Measurements from ENCODE around the gene ZNF148. TPM values are rescaled to one million over a fixed set of nuclear protein-coding genes. Genes with fewer than 3 reads are reported as not detected.

Gene ZNF148
- total RNA-seq, 1 experiment from 2014 or later: 47.8 TPM

GRCh38 chr3:125202197-125202596, 172.9 kb downstream of the ZNF148 start:
- BruUV-seq (replicated peaks): no TSS peak

GRCh38 chr3:125200731-125201139, 174.4 kb downstream of the ZNF148 start:
- POLR2A ChIA-PET (ENCODE audit: low non-redundant PET): no interaction called here

More at GRCh38 chr3:125202197-125202596, 172.9 kb downstream of the ZNF148 start:
- no peaks in the 10 kb centered on the region for H3K4me1 ChIP-seq (ENCODE audit: insufficient read depth, low read length, poor library complexity, severe bottlenecking)
- DNase-seq (ENCODE audit: low spot score): no peak
- TF ChIP-seq CTCF (conservative IDR thresholded peaks at IDR 0.05; ENCODE audit: low read depth, low read length) (peak; percentile 36; the same call in 1 of the 2 replicates), EZH2 (IDR thresholded peaks at IDR 0.05; ENCODE audit: borderline replicate concordance, low read depth, low read length, poor library complexity, severe bottlenecking) (no peak)
- no peak overlapping the region for H3K27ac ChIP-seq (ENCODE audit: low read depth, low read length, poor library complexity, severe bottlenecking)
- intact Hi-C loops (cut with micrococcal nuclease; ENCODE audit: unreplicated experiment): no loop called here
- ChIA-PET CTCF (interaction anchor here (0.6 to 0.7 kb wide), 2 partner anchors 10 to 714 kb away, joined by 3 to 4 read pairs; no protein-coding TSS in a partner anchor), POLR2A (ENCODE audit: low non-redundant PET) (interaction anchor here (0.6 kb wide), 1 partner anchor 185 kb away, joined by 18 read pairs; no protein-coding TSS in a partner anchor)
- no peak overlapping the region for H3K4me3 ChIP-seq (ENCODE audit: low read depth, low read length, poor library complexity, severe bottlenecking)
- H3K9me3 ChIP-seq (ENCODE audit: low read depth, low read length, poor library complexity, severe bottlenecking): peaks cover 2% of the 10 kb centered on the region
- H3K27me3 ChIP-seq (replicated peaks; ENCODE audit: insufficient read depth, low read depth, low read length, poor library complexity): no peaks in the 10 kb centered on the region
- no peaks in the 10 kb centered on the region for H3K36me3 ChIP-seq (ENCODE audit: insufficient read depth, low read length, poor library complexity, severe bottlenecking)

GRCh38 chr3:125194849-125195601, 180.1 kb downstream of the ZNF148 start:
- intact Hi-C loops (cut with micrococcal nuclease; ENCODE audit: unreplicated experiment): loop anchor here (10.0 kb wide), 1 partner anchor 200 kb away; no protein-coding TSS in a partner anchor
- no peaks in the 10 kb centered on the region for H3K36me3 ChIP-seq (ENCODE audit: insufficient read depth, low read length, poor library complexity, severe bottlenecking)
- H3K27me3 ChIP-seq (replicated peaks; ENCODE audit: insufficient read depth, low read depth, low read length, poor library complexity): no peaks in the 10 kb centered on the region
- no peaks in the 10 kb centered on the region for H3K4me1 ChIP-seq (ENCODE audit: insufficient read depth, low read length, poor library complexity, severe bottlenecking)
- no peak overlapping the region for H3K4me3 ChIP-seq (ENCODE audit: low read depth, low read length, poor library complexity, severe bottlenecking)
- DNase-seq (ENCODE audit: low spot score): no peak
- TF ChIP-seq CTCF (conservative IDR thresholded peaks at IDR 0.05; ENCODE audit: low read depth, low read length) (no peak), EZH2 (IDR thresholded peaks at IDR 0.05; ENCODE audit: borderline replicate concordance, low read depth, low read length, poor library complexity, severe bottlenecking) (no peak)
- POLR2A ChIA-PET (ENCODE audit: low non-redundant PET): no interaction called here
- H3K27ac ChIP-seq (ENCODE audit: low read depth, low read length, poor library complexity, severe bottlenecking): no peak overlapping the region
- BruUV-seq (replicated peaks): no TSS peak
- H3K9me3 ChIP-seq (ENCODE audit: low read depth, low read length, poor library complexity, severe bottlenecking): no peaks in the 10 kb centered on the region
- CTCF ChIA-PET: no interaction called here

More at GRCh38 chr3:125200731-125201139, 174.4 kb downstream of the ZNF148 start:
- no peak for TF ChIP-seq CTCF (conservative IDR thresholded peaks at IDR 0.05; ENCODE audit: low read depth, low read length)
- H3K9me3 ChIP-seq (ENCODE audit: low read depth, low read length, poor library complexity, severe bottlenecking): peaks cover 2% of the 10 kb centered on the region
- H3K4me1 ChIP-seq (ENCODE audit: insufficient read depth, low read length, poor library complexity, severe bottlenecking): no peaks in the 10 kb centered on the region
- H3K36me3 ChIP-seq (ENCODE audit: insufficient read depth, low read length, poor library complexity, severe bottlenecking): no peaks in the 10 kb centered on the region
- intact Hi-C loops (cut with micrococcal nuclease; ENCODE audit: unreplicated experiment): no loop called here
- no TSS peak for BruUV-seq (replicated peaks)
- no peak for DNase-seq (ENCODE audit: low spot score)
- CTCF ChIA-PET: no interaction called here
- no peak overlapping the region for H3K4me3 ChIP-seq (ENCODE audit: low read depth, low read length, poor library complexity, severe bottlenecking)
- no peaks in the 10 kb centered on the region for H3K27me3 ChIP-seq (replicated peaks; ENCODE audit: insufficient read depth, low read depth, low read length, poor library complexity)
- no peak overlapping the region for H3K27ac ChIP-seq (ENCODE audit: low read depth, low read length, poor library complexity, severe bottlenecking)
